Measurements from ENCODE around the gene WDSUB1.

The WDSUB1 gene

GRCh38 chr2:159234868-159235267, 51.6 kb downstream of the WDSUB1 start:
- in situ Hi-C loops (cut with HindIII; ENCODE audit: low sequenced_read_pairs) = no loop called here
- TF ChIP-seq CTCF (IDR thresholded peaks at IDR 0.05; ENCODE audit: low read depth, low read length) = no peak
- no peak for DNase-seq (ENCODE audit: low read depth, low spot score)
- H3K4me3 ChIP-seq (ENCODE audit: low read depth, low read length) = no peak overlapping the region

GRCh38 chr2:159232456-159233170, 53.9 kb downstream of the WDSUB1 start:
- no peak for TF ChIP-seq CTCF (IDR thresholded peaks at IDR 0.05; ENCODE audit: low read depth, low read length)
- no peak overlapping the region for H3K4me3 ChIP-seq (ENCODE audit: low read depth, low read length)
- no peak for DNase-seq (ENCODE audit: low read depth, low spot score)
- in situ Hi-C loops (cut with HindIII; ENCODE audit: low sequenced_read_pairs) = no loop called here

GRCh38 chr2:159230145-159230877, 56.2 kb downstream of the WDSUB1 start:
- no peak for TF ChIP-seq CTCF (IDR thresholded peaks at IDR 0.05; ENCODE audit: low read depth, low read length)
- no peak overlapping the region for H3K4me3 ChIP-seq (ENCODE audit: low read depth, low read length)
- in situ Hi-C loops (cut with HindIII; ENCODE audit: low sequenced_read_pairs) = no loop called here
- DNase-seq (ENCODE audit: low read depth, low spot score) = no peak

- DNase-seq (ENCODE audit: low read depth, low spot score) = no peak
- no peak for TF ChIP-seq CTCF (IDR thresholded peaks at IDR 0.05; ENCODE audit: low read depth, low read length)
- in situ Hi-C loops (cut with HindIII; ENCODE audit: low sequenced_read_pairs) = no loop called here
- H3K4me3 ChIP-seq (ENCODE audit: low read depth, low read length) = no peak overlapping the region
Measured at GRCh38 chr2:159229476-159230144, 56.9 kb downstream of the WDSUB1 start.

GRCh38 chr2:159228081-159228581, 58.4 kb downstream of the WDSUB1 start:
- H3K4me3 ChIP-seq (ENCODE audit: low read depth, low read length) = no peak overlapping the region
- peak; percentile 66 for DNase-seq (ENCODE audit: low read depth, low spot score)
- no peak for TF ChIP-seq CTCF (IDR thresholded peaks at IDR 0.05; ENCODE audit: low read depth, low read length)
- in situ Hi-C loops (cut with HindIII; ENCODE audit: low sequenced_read_pairs) = no loop called here

- in situ Hi-C loops (cut with HindIII; ENCODE audit: low sequenced_read_pairs) = no loop called here
- TF ChIP-seq CTCF (IDR thresholded peaks at IDR 0.05; ENCODE audit: low read depth, low read length) = no peak
- H3K4me3 ChIP-seq (ENCODE audit: low read depth, low read length) = no peak overlapping the region
- no peak for DNase-seq (ENCODE audit: low read depth, low spot score)
Measured at GRCh38 chr2:159227467-159227866, 59.0 kb downstream of the WDSUB1 start.
